ENCODE data around the gene PTCD1.

PTCD1 gene

DNA sequence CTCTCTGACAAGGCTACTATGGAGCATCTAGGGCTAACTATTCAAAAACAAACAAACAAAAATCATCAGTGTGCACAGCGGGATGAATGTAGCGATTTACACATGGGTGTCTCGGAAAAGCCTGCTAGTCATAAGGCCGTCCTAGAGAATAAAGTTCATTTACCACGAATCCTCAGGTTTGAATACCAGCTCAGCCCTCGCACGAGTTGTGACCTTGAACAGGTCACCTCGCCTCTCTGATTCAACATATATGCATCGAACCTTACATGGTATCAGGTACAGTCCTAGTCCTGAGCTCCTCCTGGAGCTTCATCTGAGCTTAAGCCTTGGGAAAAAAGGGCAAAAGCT is 26.8 kb upstream of the PTCD1 start:
- Histone ChIP-seq H3F3A (ENCODE audit: insufficient read depth, low read length) (no peaks in the 10 kb centered on the region), H3K27me3 (replicated peaks; ENCODE audit: insufficient read depth, low read length) (peaks cover 9% of the 10 kb centered on the region), H3K79me2 (ENCODE audit: low read length) (peaks cover 56% of the 10 kb centered on the region), H3K27ac (ENCODE audit: low read length) (peak overlapping the region; percentile 27; the same call in 1 of the 2 replicates), H3K4me3 (ENCODE audit: low read length) (peak overlapping the region; percentile 91), H3K4me2 (ENCODE audit: low read depth, low read length) (peak overlapping the region; percentile 77), H3K4me1 (ENCODE audit: low read length) (no peaks in the 10 kb centered on the region; the same call in 1 of the 2 replicates), H2AFZ (ENCODE audit: low read length) (peak overlapping the region; percentile 86), H3K9me3 (replicated peaks; ENCODE audit: insufficient read depth, low read length) (no peaks in the 10 kb centered on the region), H4K20me1 (ENCODE audit: insufficient read depth, low read length) (peaks cover 5% of the 10 kb centered on the region; the same call in 1 of the 2 replicates), H3K9ac (ENCODE audit: low read length) (peak overlapping the region; percentile 88), H3K9me2 (replicated peaks; ENCODE audit: insufficient read depth, low read length) (no peaks in the 10 kb centered on the region), H3K36me3 (replicated peaks; ENCODE audit: insufficient read depth, low read length) (peaks cover 4% of the 10 kb centered on the region; the same call in 1 of the 2 replicates)
- DNase-seq, result no peak
- TF ChIP-seq CTCF (IDR thresholded peaks at IDR 0.05; ENCODE audit: low read length) (no peak), EZH2 (optimal IDR thresholded peaks at IDR 0.05; ENCODE audit: low read depth, low read length) (no peak)

DNA sequence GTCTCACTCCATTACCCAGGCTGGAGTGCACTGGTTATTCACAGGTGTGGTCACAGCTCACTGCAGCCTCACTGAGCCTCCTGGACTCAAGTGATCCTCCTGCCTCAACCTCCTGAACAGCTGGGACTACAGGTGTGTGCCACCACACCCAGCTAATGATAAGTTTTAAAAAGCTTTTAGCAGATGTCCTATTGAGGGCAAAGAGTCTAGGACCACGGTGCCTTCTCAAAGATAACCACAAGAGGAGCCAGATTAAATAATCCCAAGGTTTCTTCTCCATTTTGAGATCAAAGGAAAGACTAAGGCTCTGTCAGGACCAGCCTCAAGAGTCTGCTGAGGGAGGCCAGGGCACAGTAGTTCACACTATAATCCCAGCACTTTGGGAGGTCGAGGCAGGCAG is 22.6 kb upstream of the PTCD1 start:
- Histone ChIP-seq H3K4me2 (ENCODE audit: low read depth, low read length) (no peak overlapping the region), H3K9me2 (replicated peaks; ENCODE audit: insufficient read depth, low read length) (no peaks in the 10 kb centered on the region), H3K27ac (ENCODE audit: low read length) (no peak overlapping the region), H3K4me1 (ENCODE audit: low read length) (no peaks in the 10 kb centered on the region; the same call in 1 of the 2 replicates), H4K20me1 (ENCODE audit: insufficient read depth, low read length) (peaks cover 13% of the 10 kb centered on the region; the same call in 1 of the 2 replicates), H2AFZ (ENCODE audit: low read length) (no peak overlapping the region), H3K27me3 (replicated peaks; ENCODE audit: insufficient read depth, low read length) (no peaks in the 10 kb centered on the region), H3K36me3 (replicated peaks; ENCODE audit: insufficient read depth, low read length) (peaks cover 14% of the 10 kb centered on the region), H3K9ac (ENCODE audit: low read length) (no peak overlapping the region), H3K79me2 (ENCODE audit: low read length) (peaks cover 97% of the 10 kb centered on the region), H3K4me3 (ENCODE audit: low read length) (no peak overlapping the region), H3K9me3 (replicated peaks; ENCODE audit: insufficient read depth, low read length) (no peaks in the 10 kb centered on the region), H3F3A (ENCODE audit: insufficient read depth, low read length) (peaks cover 4% of the 10 kb centered on the region; the same call in 1 of the 2 replicates)
- no peak for DNase-seq
- no peak for TF ChIP-seq EZH2 (optimal IDR thresholded peaks at IDR 0.05; ENCODE audit: low read depth, low read length)
- no peak for TF ChIP-seq CTCF (IDR thresholded peaks at IDR 0.05; ENCODE audit: low read length)
- no peak for TF ChIP-seq EZH2phosphoT487 (IDR thresholded peaks at IDR 0.05; ENCODE audit: low read length)

DNA sequence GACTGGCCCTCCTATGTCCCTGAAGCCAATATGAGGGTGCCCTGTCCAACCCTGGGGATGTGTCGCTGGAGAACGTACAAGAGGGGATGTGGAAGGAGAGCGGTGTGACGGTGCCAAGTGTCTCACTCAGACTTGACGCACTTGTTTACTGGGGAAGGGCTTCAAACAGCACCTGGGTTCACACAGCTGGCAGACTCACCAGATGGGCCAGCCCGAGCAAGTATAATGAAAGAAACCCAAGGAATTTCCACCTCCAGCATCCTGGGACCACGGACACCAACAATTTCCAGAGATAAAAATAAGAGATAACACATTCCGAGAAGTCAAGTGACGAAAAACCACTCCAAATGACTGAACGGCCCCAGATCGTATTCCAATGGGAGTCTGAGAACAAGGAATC is 22.1 kb upstream of the PTCD1 start:
- H3K4me2 ChIP-seq (ENCODE audit: low read depth, low read length), result no peak overlapping the region
- peaks cover 4% of the 10 kb centered on the region; the same call in 1 of the 2 replicates for H3F3A ChIP-seq (ENCODE audit: insufficient read depth, low read length)
- H4K20me1 ChIP-seq (ENCODE audit: insufficient read depth, low read length), result peaks cover 13% of the 10 kb centered on the region; the same call in 1 of the 2 replicates

More for the DNA sequence above, 22.1 kb upstream of the PTCD1 start:
- TF ChIP-seq CTCF (IDR thresholded peaks at IDR 0.05; ENCODE audit: low read length) (no peak), EZH2 (optimal IDR thresholded peaks at IDR 0.05; ENCODE audit: low read depth, low read length) (no peak), EZH2phosphoT487 (IDR thresholded peaks at IDR 0.05; ENCODE audit: low read length) (no peak)
- no peak for DNase-seq
- H2AFZ ChIP-seq (ENCODE audit: low read length), result no peak overlapping the region
- no peaks in the 10 kb centered on the region for H3K9me2 ChIP-seq (replicated peaks; ENCODE audit: insufficient read depth, low read length)
- no peak overlapping the region for H3K4me3 ChIP-seq (ENCODE audit: low read length)
- no peaks in the 10 kb centered on the region for H3K27me3 ChIP-seq (replicated peaks; ENCODE audit: insufficient read depth, low read length)
- no peaks in the 10 kb centered on the region; the same call in 1 of the 2 replicates for H3K4me1 ChIP-seq (ENCODE audit: low read length)
- H3K79me2 ChIP-seq (ENCODE audit: low read length), result peaks cover 99% of the 10 kb centered on the region
- H3K36me3 ChIP-seq (replicated peaks; ENCODE audit: insufficient read depth, low read length), result peaks cover 14% of the 10 kb centered on the region
- no peak overlapping the region for H3K27ac ChIP-seq (ENCODE audit: low read length)
- no peaks in the 10 kb centered on the region for H3K9me3 ChIP-seq (replicated peaks; ENCODE audit: insufficient read depth, low read length)
- no peak overlapping the region for H3K9ac ChIP-seq (ENCODE audit: low read length)
